ENCODE measurements around the gene TSFM.

The TSFM gene

GRCh38 chr12:57735198-57735855, 47.3 kb upstream of the TSFM start:
- Histone ChIP-seq H3K9me2 (replicated peaks; ENCODE audit: insufficient read depth, low read length) (no peaks in the 10 kb centered on the region), H2AFZ (ENCODE audit: low read length) (no peak overlapping the region), H3K27me3 (replicated peaks; ENCODE audit: insufficient read depth, low read length) (no peaks in the 10 kb centered on the region), H3K27ac (ENCODE audit: low read length) (no peak overlapping the region), H3K79me2 (ENCODE audit: low read length) (peaks cover 19% of the 10 kb centered on the region), H3K9ac (ENCODE audit: low read length) (no peak overlapping the region), H3K4me2 (ENCODE audit: low read depth, low read length) (no peak overlapping the region), H3K4me3 (ENCODE audit: low read length) (no peak overlapping the region), H3K4me1 (ENCODE audit: low read length) (peaks cover 3% of the 10 kb centered on the region; the same call in 1 of the 2 replicates), H3K9me3 (replicated peaks; ENCODE audit: insufficient read depth, low read length) (no peaks in the 10 kb centered on the region), H3K36me3 (replicated peaks; ENCODE audit: insufficient read depth, low read length) (no peaks in the 10 kb centered on the region), H3F3A (ENCODE audit: insufficient read depth, low read length) (no peaks in the 10 kb centered on the region), H4K20me1 (ENCODE audit: insufficient read depth, low read length) (no peaks in the 10 kb centered on the region; the same call in 1 of the 2 replicates)
- DNase-seq = no peak
- TF ChIP-seq EZH2 (optimal IDR thresholded peaks at IDR 0.05; ENCODE audit: low read depth, low read length) (no peak), CTCF (IDR thresholded peaks at IDR 0.05; ENCODE audit: low read length) (no peak), EZH2phosphoT487 (IDR thresholded peaks at IDR 0.05; ENCODE audit: low read length) (no peak)

GRCh38 chr12:57735952-57736740, 46.4 kb upstream of the TSFM start:
- DNase-seq = no peak
- Histone ChIP-seq H3K9ac (ENCODE audit: low read length) (no peak overlapping the region), H3K4me1 (ENCODE audit: low read length) (peaks cover 11% of the 10 kb centered on the region), H2AFZ (ENCODE audit: low read length) (no peak overlapping the region), H3F3A (ENCODE audit: insufficient read depth, low read length) (0 out of 2 replicates have a peak, but pooled peaks cover 2% of the 10 kb centered on the region), H3K4me2 (ENCODE audit: low read depth, low read length) (no peak overlapping the region), H4K20me1 (ENCODE audit: insufficient read depth, low read length) (no peaks in the 10 kb centered on the region; the same call in 1 of the 2 replicates), H3K27ac (ENCODE audit: low read length) (no peak overlapping the region), H3K9me3 (replicated peaks; ENCODE audit: insufficient read depth, low read length) (no peaks in the 10 kb centered on the region), H3K79me2 (ENCODE audit: low read length) (peaks cover 27% of the 10 kb centered on the region), H3K27me3 (replicated peaks; ENCODE audit: insufficient read depth, low read length) (no peaks in the 10 kb centered on the region), H3K9me2 (replicated peaks; ENCODE audit: insufficient read depth, low read length) (no peaks in the 10 kb centered on the region), H3K36me3 (replicated peaks; ENCODE audit: insufficient read depth, low read length) (no peaks in the 10 kb centered on the region), H3K4me3 (ENCODE audit: low read length) (no peak overlapping the region)
- TF ChIP-seq EZH2 (optimal IDR thresholded peaks at IDR 0.05; ENCODE audit: low read depth, low read length) = no peak

- H3K4me3 ChIP-seq (ENCODE audit: low read length) = no peak overlapping the region
- no peak overlapping the region for H3K27ac ChIP-seq (ENCODE audit: low read length)
- no peak overlapping the region for H2AFZ ChIP-seq (ENCODE audit: low read length)
- H3K9ac ChIP-seq (ENCODE audit: low read length) = no peak overlapping the region
- no peaks in the 10 kb centered on the region for H3K27me3 ChIP-seq (replicated peaks; ENCODE audit: insufficient read depth, low read length)
- H3K4me1 ChIP-seq (ENCODE audit: low read length) = peaks cover 13% of the 10 kb centered on the region
- no peaks in the 10 kb centered on the region for H3K36me3 ChIP-seq (replicated peaks; ENCODE audit: insufficient read depth, low read length)
- no peaks in the 10 kb centered on the region; the same call in 1 of the 2 replicates for H4K20me1 ChIP-seq (ENCODE audit: insufficient read depth, low read length)
- no peak for DNase-seq
- H3F3A ChIP-seq (ENCODE audit: insufficient read depth, low read length) = 0 out of 2 replicates have a peak, but pooled peaks cover 5% of the 10 kb centered on the region
- no peaks in the 10 kb centered on the region for H3K9me3 ChIP-seq (replicated peaks; ENCODE audit: insufficient read depth, low read length)
- no peak overlapping the region for H3K4me2 ChIP-seq (ENCODE audit: low read depth, low read length)
- H3K9me2 ChIP-seq (replicated peaks; ENCODE audit: insufficient read depth, low read length) = no peaks in the 10 kb centered on the region
- peaks cover 34% of the 10 kb centered on the region for H3K79me2 ChIP-seq (ENCODE audit: low read length)
- TF ChIP-seq EZH2phosphoT487 (IDR thresholded peaks at IDR 0.05; ENCODE audit: low read length) = no peak
- TF ChIP-seq EZH2 (optimal IDR thresholded peaks at IDR 0.05; ENCODE audit: low read depth, low read length) = no peak
- TF ChIP-seq CTCF (IDR thresholded peaks at IDR 0.05; ENCODE audit: low read length) = no peak
These were observed 45.7 kb upstream of the TSFM start for GRCh38 chr12:57736741-57737466.

All from MM.1S (cell line).